SK-N-SH (cell line): ENCODE measurements around the gene GALNTL6. TPM values are rescaled to one million over a fixed set of nuclear protein-coding genes. Genes with fewer than 3 reads are reported as not detected.

Experiments
- CTCF ChIA-PET: fragments of 300-600, 350-600 bp; formaldehyde crosslinking; extraction: SDS; loops from one replicate; lab custom pipeline; 2021; lab: Yijun Ruan, JAX
- POLR2A ChIA-PET: fragments of 350-600 bp; sonication (Branson Sonifier 250); formaldehyde crosslinking; extraction: SDS; loops from one replicate; lab custom pipeline; 2020; ENCODE audit warnings: antibody characterized with exemption, inconsistent platforms; lab: Yijun Ruan, JAX
- DNase-seq: peaks from one replicate; pipeline ENCODE4 v3.0.0; 2012
- H2AFZ ChIP-seq: fragments of 200-600 bp; sonication (generic); 2 replicates; pipeline ENCODE4 v1.8.1; 2016; ENCODE audit warnings: antibody characterized with exemption, mild to moderate bottlenecking, low read depth
- H3F3A ChIP-seq: fragments of 200-600 bp; sonication (generic); replicated peaks from 2 replicates; pipeline ENCODE3; 2016; ENCODE audit warnings: antibody characterized with exemption, mild to moderate bottlenecking; ENCODE audit not compliant: insufficient read depth
- H3K27ac ChIP-seq, 2 experiments: fragments of 200-500 bp in 1 of 2; fragments of 200-600 bp in 1 of 2; sonication (Bioruptor generic) in 1 of 2; sonication (generic), shearing (Covaris generic) in 1 of 2; 2 replicates each; pipeline versions ENCODE4 v1.5.1 to v1.6.1; 2014 to 2016; ENCODE audit warnings: low read depth in 2 of 2, inconsistent platforms in 1 of 2, low read length in 1 of 2, mild to moderate bottlenecking in 1 of 2, mixed read lengths in 1 of 2
- H3K27me3 ChIP-seq: fragments of 200-600 bp; sonication (generic), shearing (Covaris generic); 2 replicates; pipeline ENCODE4 v1.6.1; 2016; ENCODE audit warnings: mixed run types; ENCODE audit not compliant: insufficient read depth
- H3K36me3 ChIP-seq, 2 experiments: fragments of 200-500 bp in 1 of 2; fragments of 200-600 bp in 1 of 2; sonication (Bioruptor generic) in 1 of 2; sonication (generic) in 1 of 2; replicated peaks in 1 of 2; 2 replicates each; pipeline versions ENCODE3 to v1.5.1; 2014 to 2016; ENCODE audit warnings: low read length in 1 of 2, mild to moderate bottlenecking in 1 of 2; ENCODE audit not compliant: insufficient read depth in 2 of 2, control insufficient read depth in 1 of 2
- H3K4me1 ChIP-seq, 2 experiments: fragments of 200-500 bp in 1 of 2; fragments of 200-600 bp in 1 of 2; sonication (Bioruptor generic) in 1 of 2; sonication (generic), shearing (Covaris generic) in 1 of 2; 2 replicates each; pipeline versions ENCODE4 v1.5.1 to v1.6.1; 2014 to 2016; ENCODE audit warnings: low read depth in 1 of 2, low read length in 1 of 2, mixed run types in 1 of 2; ENCODE audit not compliant: insufficient read depth in 2 of 2, control insufficient read depth in 1 of 2
- H3K4me2 ChIP-seq: fragments of 200-600 bp; sonication (generic), shearing (Covaris generic); 2 replicates; pipeline ENCODE4 v1.6.1; 2017; ENCODE audit warnings: mixed run types
- H3K4me3 ChIP-seq, 2 experiments: fragments of 200-500 bp in 1 of 2; fragments of 200-600 bp in 1 of 2; sonication (Bioruptor generic) in 1 of 2; sonication (generic), shearing (Covaris generic) in 1 of 2; 2 replicates each; pipeline versions ENCODE4 v1.5.1 to v1.8.1; 2014 to 2016; ENCODE audit warnings: low read depth in 2 of 2, inconsistent platforms in 1 of 2, low read length in 1 of 2, mild to moderate bottlenecking in 1 of 2, mixed read lengths in 1 of 2, moderate library complexity in 1 of 2
- H3K79me2 ChIP-seq: fragments of 200-600 bp; sonication (generic); 2 replicates; pipeline ENCODE4 v1.8.1; 2017; ENCODE audit warnings: mild to moderate bottlenecking; ENCODE audit not compliant: insufficient read depth
- H3K9ac ChIP-seq: fragments of 200-600 bp; sonication (generic); 2 replicates; pipeline ENCODE4 v1.6.1; 2017; ENCODE audit warnings: mixed run types
- H3K9me2 ChIP-seq: fragments of 200-600 bp; sonication (generic); 2 replicates; pipeline ENCODE4 v1.6.1; 2017; ENCODE audit warnings: mixed run types
- H3K9me3 ChIP-seq: fragments of 200-600 bp; sonication (generic); 2 replicates; pipeline ENCODE4 v1.6.1; 2017; ENCODE audit warnings: mixed run types, mild to moderate bottlenecking, moderate library complexity
- H4K20me1 ChIP-seq: fragments of 200-600 bp; sonication (generic); 2 replicates; pipeline ENCODE4 v1.6.1; 2017; ENCODE audit warnings: mild to moderate bottlenecking, mixed run types; ENCODE audit not compliant: insufficient read depth
- CHD2 ChIP-seq: fragments of 150-350 bp; IDR thresholded peaks from 2 replicates; pipeline ENCODE4 v1.6.1; 2018; ENCODE audit warnings: low read length; ENCODE audit not compliant: partially characterized antibody
- CTCF ChIP-seq: fragments of 200-600 bp; sonication (generic); IDR thresholded peaks from 2 replicates; pipeline ENCODE4 v1.6.1; 2017; ENCODE audit warnings: antibody characterized with exemption, mild to moderate bottlenecking, moderate library complexity
- ELF1 ChIP-seq: IDR thresholded peaks from 2 replicates; pipeline ENCODE4 v1.4.0; 2012
- FOXJ3 ChIP-seq: sonication (generic); formaldehyde crosslinking; IDR thresholded peaks from 2 replicates; pipeline ENCODE4 v1.5.1; 2020; ENCODE audit warnings: mild to moderate bottlenecking, missing genetic modification reagents
- FOXM1 ChIP-seq: IDR thresholded peaks from 2 replicates; pipeline ENCODE4 v1.4.0; 2012; ENCODE audit warnings: low read depth, mild to moderate bottlenecking
- GABPA ChIP-seq: IDR thresholded peaks from 2 replicates; pipeline ENCODE4 v1.4.0; 2012; ENCODE audit warnings: low read depth, mild to moderate bottlenecking
- GATA2 ChIP-seq: sonication (generic); formaldehyde crosslinking; IDR thresholded peaks from 2 replicates; pipeline ENCODE4 v1.5.0; 2020; ENCODE audit warnings: mild to moderate bottlenecking, missing genetic modification reagents
- IRF3 ChIP-seq: fragments of 150-350 bp; IDR thresholded peaks from 2 replicates; pipeline ENCODE4 v1.6.1; 2016; ENCODE audit warnings: mild to moderate bottlenecking, low read depth, low read length
- MEF2A ChIP-seq: IDR thresholded peaks from 2 replicates; pipeline ENCODE4 v1.4.0; 2012; ENCODE audit warnings: low read depth, borderline replicate concordance
- NFIC ChIP-seq: IDR thresholded peaks from 2 replicates; pipeline ENCODE4 v1.4.0; 2012; ENCODE audit warnings: borderline replicate concordance
- PBX3 ChIP-seq: IDR thresholded peaks from 2 replicates; pipeline ENCODE4; 2012
- RAD21 ChIP-seq: IDR thresholded peaks from 2 replicates; pipeline ENCODE4 v1.6.1; 2012; ENCODE audit warnings: mild to moderate bottlenecking, low read length
- REST ChIP-seq: IDR thresholded peaks from 2 replicates; pipeline ENCODE4 v1.6.1; 2012; ENCODE audit warnings: mild to moderate bottlenecking, low read depth, low read length, moderate library complexity
- SMC3 ChIP-seq: IDR thresholded peaks from 2 replicates; pipeline ENCODE4 v1.6.1; 2012; ENCODE audit warnings: low read depth, low read length, improper control_type of control experiment
- TAF1 ChIP-seq: IDR thresholded peaks from 2 replicates; pipeline ENCODE4 v1.6.1; 2012; ENCODE audit warnings: low read depth, mild to moderate bottlenecking, low read length, moderate library complexity, borderline replicate concordance
- TEAD4 ChIP-seq: IDR thresholded peaks from 2 replicates; pipeline ENCODE4 v1.4.0; 2012; ENCODE audit warnings: mild to moderate bottlenecking, borderline replicate concordance; ENCODE audit not compliant: insufficient read depth
- USF1 ChIP-seq: IDR thresholded peaks from 2 replicates; pipeline ENCODE4 v1.4.0; 2012; ENCODE audit warnings: low read depth, borderline replicate concordance
- USF2 ChIP-seq: fragments of 150-350 bp; IDR thresholded peaks from 2 replicates; pipeline ENCODE4 v1.6.1; 2017; ENCODE audit warnings: antibody characterized with exemption, low read length, low read depth, borderline replicate concordance
- WGBS: methylation state at CpG from one replicate; pipeline ENCODE4 v1.1.6; 2017; ENCODE audit warnings: low lambda C conversion rate; 5-methylcytosine and 5-hydroxymethylcytosine counted together
- polyA plus RNA-seq, 3 experiments: library from polyadenylated mRNA; depleted of rRNA; stranded (reverse); fragments of >200 nt; gene quantifications; 2 replicates each; pipeline ENCODE4 v1.2.3, GENCODE V29; 2012

GALNTL6 gene
- polyA plus RNA-seq, 1 of the 3 experiments (the other 2 are of a cell fraction), result 0.07 TPM

- H2AFZ ChIP-seq, result no peak overlapping the region
- no peaks in the 10 kb centered on the region for H3K9me3 ChIP-seq
- H3F3A ChIP-seq, result no peaks in the 10 kb centered on the region
- no peak overlapping the region for H3K27ac ChIP-seq
- DNase-seq, result no peak
- no peaks in the 10 kb centered on the region for H3K36me3 ChIP-seq
- H3K4me3 ChIP-seq, result no peak overlapping the region
- H3K4me2 ChIP-seq, result no peak overlapping the region
- TF ChIP-seq MEF2A (no peak), USF1 (no peak), CHD2 (no peak), TEAD4 (no peak)
- H3K9ac ChIP-seq, result no peak overlapping the region
- H3K9me2 ChIP-seq, result no peaks in the 10 kb centered on the region
- ChIA-PET POLR2A (no interaction called here), CTCF (no interaction called here)
- H3K79me2 ChIP-seq, result no peaks in the 10 kb centered on the region
- H3K4me1 ChIP-seq, result no peaks in the 10 kb centered on the region
- no peaks in the 10 kb centered on the region for H4K20me1 ChIP-seq
- H3K27me3 ChIP-seq, result no peaks in the 10 kb centered on the region
Measured at GRCh38 chr4:172073590-172073989, 260.4 kb downstream of the GALNTL6 start.

- no peaks in the 10 kb centered on the region for H3K79me2 ChIP-seq
- 89% methylated on average over 1 of the region's 1 CpG for WGBS
- no peak for TF ChIP-seq FOXM1
- no peak for TF ChIP-seq CHD2
- TF ChIP-seq ELF1, result no peak
- no peak for TF ChIP-seq RAD21
- no peak for TF ChIP-seq USF2
- TF ChIP-seq CTCF, result no peak
- no peak for TF ChIP-seq GATA2
- TF ChIP-seq IRF3, result no peak
- no peak for TF ChIP-seq GABPA
- TF ChIP-seq FOXJ3 (CRISPR knock-in tag), result no peak
- no peak for TF ChIP-seq NFIC
- TF ChIP-seq TAF1, result no peak
- no peak for TF ChIP-seq REST
- no peak for TF ChIP-seq USF1
- TF ChIP-seq PBX3, result no peak
- TF ChIP-seq SMC3, result no peak
- TF ChIP-seq, all 33 proteins: peak for 0
- H3K27me3 ChIP-seq, result no peaks in the 10 kb centered on the region
- POLR2A ChIA-PET, result no interaction called here
- no peaks in the 10 kb centered on the region for H3F3A ChIP-seq
- no peak overlapping the region for H2AFZ ChIP-seq
- no peak overlapping the region for H3K4me3 ChIP-seq
- no peaks in the 10 kb centered on the region for H3K36me3 ChIP-seq
- no peaks in the 10 kb centered on the region for H3K9me2 ChIP-seq
- no peaks in the 10 kb centered on the region for H3K4me1 ChIP-seq
- H3K27ac ChIP-seq, result no peak overlapping the region
- no peak overlapping the region for H3K9ac ChIP-seq
- H4K20me1 ChIP-seq, result no peaks in the 10 kb centered on the region
- no peak overlapping the region for H3K4me2 ChIP-seq
- no peak for DNase-seq
- H3K9me3 ChIP-seq, result no peaks in the 10 kb centered on the region
- CTCF ChIA-PET, result no interaction called here
Measured at GRCh38 chr4:172083272-172083671, 270.1 kb downstream of the GALNTL6 start.
